Adrenal gland (tissue), 12 donors: ENCODE data around the gene DXO. TPM values are rescaled to one million over a fixed set of nuclear protein-coding genes. Genes with fewer than 3 reads are reported as not detected.
"Not testable (repeated sequence)": the region's sequence is repeated elsewhere in the genome, so short reads cannot be mapped to it uniquely, and the experiment has no call there.

Experiments used
- DNase-seq, 7 donors: peaks; one replicate each; pipeline ENCODE4 v3.0.0-alpha.2; 2019 to 2020
- H3K27ac ChIP-seq, 5 donors: fragments of 200-600 bp; sonication (generic) in 4 of 5; 1 replicate in 3 of 5; 2 replicates in 2 of 5; pipeline versions ENCODE4 v1.5.1 to v1.8.0; 2016 to 2020; ENCODE audit warnings: mild to moderate bottlenecking in 1 of 5
- H3K27me3 ChIP-seq: fragments of 200-600 bp; 2 replicates; pipeline ENCODE4 v1.8.0; 2021
- H3K36me3 ChIP-seq, 2 donors: fragments of 200-600 bp; replicated peaks in 1 of 2; 1 replicate in 1 of 2; 2 replicates in 1 of 2; pipeline versions ENCODE4 v1.5.1 to v1.8.0; 2018 to 2022
- H3K4me1 ChIP-seq, 2 donors: fragments of 200-600 bp; replicated peaks in 1 of 2; 1 replicate in 1 of 2; 2 replicates in 1 of 2; pipeline versions ENCODE4 v1.5.1 to v1.8.0; 2018 to 2021
- H3K4me3 ChIP-seq, 4 donors: fragments of 200-600 bp; sonication (generic) in 3 of 4; one replicate each; pipeline ENCODE4 v1.5.1; 2016 to 2018
- H3K9me3 ChIP-seq, 3 donors: fragments of 200-600 bp; sonication (generic) in 1 of 3; replicated peaks in 1 of 3; 1 replicate in 2 of 3; 2 replicates in 1 of 3; pipeline versions ENCODE4 v1.5.1 to v1.8.0; 2016 to 2021
- CTCF ChIP-seq, 6 experiments: fragments of 450-650 bp in 4 of 6; fragments of 200-600 bp in 2 of 6; sonication (generic) in 1 of 6; IDR thresholded peaks; 1 replicate in 5 of 6; 2 replicates in 1 of 6; pipeline versions ENCODE4 v1.5.1 to v1.8.0; 2016 to 2021; ENCODE audit warnings: antibody characterized with exemption in 6 of 6, mild to moderate bottlenecking in 2 of 6, moderate library complexity in 1 of 6
- POLR2A ChIP-seq, 2 donors: fragments of 450-650 bp; IDR thresholded peaks; one replicate each; pipeline ENCODE4 v1.6.1; 2017; ENCODE audit warnings: antibody characterized with exemption in 2 of 2, mild to moderate bottlenecking in 2 of 2, moderate library complexity in 1 of 2
- WGBS, 4 donors: extraction: QIAGEN DNeasy Blood & Tissue Kit in 2 of 4; methylation state at CpG; one replicate each; pipeline versions ENCODE4 v1.1.5 to v1.1.7; 2013 to 2017; 5-methylcytosine and 5-hydroxymethylcytosine counted together
- intact Hi-C, 2 donors: fragments of 100-400 bp; cut with DNase I; formaldehyde crosslinking; loops; one replicate each; pipeline versions ENCODE4 v1.14.1 to v1.15.0; 2022 to 2023
- polyA plus RNA-seq, 3 donors: library from polyadenylated mRNA; stranded (reverse); fragments of 200-250 nt in 2 of 3; fragments of 350-450 nt in 1 of 3; fragmentation: Illumina TruSeq in 1 of 3; extraction: RNeasy Lipid Tissue Mini Kit (QIAGEN cat#74804) in 1 of 3; gene quantifications; one replicate each; pipeline ENCODE4 v1.2.3, GENCODE V29; 2013 to 2014
- total RNA-seq, 9 donors: library from RNA; depleted of rRNA in 4 of 9; stranded (reverse); fragments of >200 nt in 4 of 9; fragments of 120-200 nt in 1 of 9; fragmentation: NEBNext Ultra II Directional in 1 of 9; extraction: Animal tissue kit (Norgen Biotek cat#: 25700) in 1 of 9; gene quantifications; one replicate each; pipeline versions ENCODE4 v1.1.0 to v1.2.4, GENCODE V29; 2013 to 2023
- donor health status: healthy with polysubstance abuse.
- donor health status: Bipolar disorder and iron deficiency.
- donor health status: DM: yes; HTN: yes; CAD: no.
- donor health status: DM: no; HTN: no; CAD: no.
- donor health status: DM: no; HTN: no; CAD: no.
- donor health status: DM: yes; HTN: yes; CAD: no.

DXO gene
- total and polyA plus RNA-seq, 12 donors = 19.9 to 102 (median 45.0) TPM

GRCh38 chr6:31935823-31936222 lies 36.1 kb downstream of the DXO start:
- Histone ChIP-seq H3K36me3 (no peaks in the 10 kb centered on the region), H3K9me3 (no peaks in the 10 kb centered on the region), H3K27ac (no peak overlapping the region), H3K4me1 (no peaks in the 10 kb centered on the region), H3K4me3 (no peak overlapping the region), H3K27me3 (no peaks in the 10 kb centered on the region)
- WGBS, 4 donors = 80 to 85% (median 83%) methylated on average over 9 of the region's 9 CpGs
- no peak for DNase-seq
- intact Hi-C loops = no loop called here
- TF ChIP-seq POLR2A (IDR thresholded peaks at IDR 0.05) = no peak
- TF ChIP-seq CTCF (IDR thresholded peaks at IDR 0.05) = no peak

- H3K4me1 ChIP-seq = no peaks in the 10 kb centered on the region
- H3K9me3 ChIP-seq = no peaks in the 10 kb centered on the region
- no peak overlapping the region for H3K4me3 ChIP-seq
- DNase-seq = no peak
- no peak overlapping the region for H3K27ac ChIP-seq
- TF ChIP-seq CTCF (IDR thresholded peaks at IDR 0.05) (no peak), POLR2A (IDR thresholded peaks at IDR 0.05) (no peak)
- H3K36me3 ChIP-seq = no peaks in the 10 kb centered on the region
- H3K27me3 ChIP-seq = no peaks in the 10 kb centered on the region
- WGBS, 4 donors = 74 to 79% (median 78%) methylated on average over 3 of the region's 3 CpGs
- intact Hi-C loops = no loop called here
Measured at GRCh38 chr6:31935021-31935420, 36.9 kb downstream of the DXO start.

GRCh38 chr6:31933537-31933936 lies 38.4 kb downstream of the DXO start:
- H3K9me3 ChIP-seq = no peaks in the 10 kb centered on the region
- no peaks in the 10 kb centered on the region for H3K36me3 ChIP-seq
- no peaks in the 10 kb centered on the region for H3K4me1 ChIP-seq
- no peak overlapping the region for H3K4me3 ChIP-seq
- H3K27me3 ChIP-seq = no peaks in the 10 kb centered on the region
- no peak overlapping the region for H3K27ac ChIP-seq
- no peak for DNase-seq
- intact Hi-C loops = no loop called here
- TF ChIP-seq POLR2A (IDR thresholded peaks at IDR 0.05) (no peak), CTCF (IDR thresholded peaks at IDR 0.05) (no peak)
- 86 to 90% (median 87%) methylated on average over 6 to 19 of the region's 19 CpGs; no CpG with 5 or more reads in 1 of the 4 donors for WGBS, 4 donors

GRCh38 chr6:31932137-31932536 lies 39.8 kb downstream of the DXO start:
- 91 to 100% methylated on average over 2 to 32 of the region's 32 CpGs; no CpG with 5 or more reads in 2 of the 4 donors for WGBS, 4 donors
- DNase-seq, H3K27ac ChIP-seq, H3K4me1 ChIP-seq, intact Hi-C loops, H3K4me3 ChIP-seq, H3K36me3 ChIP-seq, H3K27me3 ChIP-seq, H3K9me3 ChIP-seq: not testable (repeated sequence)

- no peak for TF ChIP-seq CTCF (IDR thresholded peaks at IDR 0.05)
- WGBS, 4 donors = 72 to 92% (median 89%) methylated on average over 1 of the region's 1 CpG
- intact Hi-C loops = no loop called here
Measured at GRCh38 chr6:31930962-31931361, 41.0 kb downstream of the DXO start.

More at GRCh38 chr6:31930962-31931361, 41.0 kb downstream of the DXO start:
- no peak for DNase-seq
- H3K27me3 ChIP-seq = no peaks in the 10 kb centered on the region
- H3K4me3 ChIP-seq = no peak overlapping the region
- no peaks in the 10 kb centered on the region for H3K9me3 ChIP-seq
- no peaks in the 10 kb centered on the region for H3K36me3 ChIP-seq
- no peak overlapping the region for H3K27ac ChIP-seq
- H3K4me1 ChIP-seq = no peaks in the 10 kb centered on the region
